ENCODE results near the gene ACVR1C. TPM values are rescaled to one million over a fixed set of nuclear protein-coding genes. Genes with fewer than 3 reads are reported as not detected.

Gene ACVR1C
- total RNA-seq, 1 donor from 2014 or later = 6.6 TPM

DNA sequence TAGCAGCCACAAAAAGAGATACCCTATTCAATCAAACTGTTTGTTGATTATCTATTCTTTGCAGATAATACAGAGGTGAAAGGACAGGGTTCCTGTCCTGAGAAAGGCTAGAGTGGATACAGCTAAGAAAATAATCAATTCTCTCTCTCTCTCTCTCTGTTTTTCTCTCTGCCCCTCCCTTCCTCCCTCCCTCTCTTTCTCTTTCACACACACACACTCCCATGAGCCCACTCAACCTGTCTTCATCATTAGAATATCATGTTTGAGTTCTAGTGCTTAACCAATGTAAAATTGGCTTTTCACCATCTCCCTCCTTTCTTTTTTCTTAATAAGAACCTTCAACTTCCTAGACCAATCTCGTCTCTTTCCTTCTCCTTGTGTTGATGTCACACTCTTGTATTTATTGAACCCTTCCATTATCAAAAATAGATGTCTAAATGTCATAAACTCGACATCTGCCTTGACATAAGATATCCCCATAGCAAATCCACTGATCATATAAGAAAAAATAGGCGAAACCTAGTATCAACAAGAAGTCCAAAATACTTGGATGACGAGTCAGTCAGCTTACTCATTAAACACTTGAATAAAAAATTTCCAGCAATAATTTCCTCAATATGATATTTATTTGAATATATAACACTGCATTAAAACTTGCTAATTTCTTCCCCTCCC, 141.9 kb downstream of the ACVR1C start:
- H3K4me1 ChIP-seq = no peaks in the 10 kb centered on the region
- no peak overlapping the region for H3K4me3 ChIP-seq
- intact Hi-C loops (cut with DNase I) = no loop called here
- no peaks in the 10 kb centered on the region for H3K36me3 ChIP-seq
- H3K27me3 ChIP-seq = no peaks in the 10 kb centered on the region
- no peak overlapping the region for H3K27ac ChIP-seq
- no peak for TF ChIP-seq POLR2A (IDR thresholded peaks at IDR 0.05)
- TF ChIP-seq, protein P1, sequence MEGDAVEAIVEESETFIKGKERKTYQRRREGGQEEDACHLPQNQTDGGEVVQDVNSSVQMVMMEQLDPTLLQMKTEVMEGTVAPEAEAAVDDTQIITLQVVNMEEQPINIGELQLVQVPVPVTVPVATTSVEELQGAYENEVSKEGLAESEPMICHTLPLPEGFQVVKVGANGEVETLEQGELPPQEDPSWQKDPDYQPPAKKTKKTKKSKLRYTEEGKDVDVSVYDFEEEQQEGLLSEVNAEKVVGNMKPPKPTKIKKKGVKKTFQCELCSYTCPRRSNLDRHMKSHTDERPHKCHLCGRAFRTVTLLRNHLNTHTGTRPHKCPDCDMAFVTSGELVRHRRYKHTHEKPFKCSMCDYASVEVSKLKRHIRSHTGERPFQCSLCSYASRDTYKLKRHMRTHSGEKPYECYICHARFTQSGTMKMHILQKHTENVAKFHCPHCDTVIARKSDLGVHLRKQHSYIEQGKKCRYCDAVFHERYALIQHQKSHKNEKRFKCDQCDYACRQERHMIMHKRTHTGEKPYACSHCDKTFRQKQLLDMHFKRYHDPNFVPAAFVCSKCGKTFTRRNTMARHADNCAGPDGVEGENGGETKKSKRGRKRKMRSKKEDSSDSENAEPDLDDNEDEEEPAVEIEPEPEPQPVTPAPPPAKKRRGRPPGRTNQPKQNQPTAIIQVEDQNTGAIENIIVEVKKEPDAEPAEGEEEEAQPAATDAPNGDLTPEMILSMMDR (IDR thresholded peaks at IDR 0.05) = no peak
- TF ChIP-seq POLR2AphosphoS5 (IDR thresholded peaks at IDR 0.05; ENCODE audit: insufficient read depth in 1 of 2, low read depth in 1 of 2) = no peak
- no peaks in the 10 kb centered on the region for H3K9me3 ChIP-seq
- no peak for DNase-seq (ENCODE audit: extremely low spot score in 2 of 2)

DNA sequence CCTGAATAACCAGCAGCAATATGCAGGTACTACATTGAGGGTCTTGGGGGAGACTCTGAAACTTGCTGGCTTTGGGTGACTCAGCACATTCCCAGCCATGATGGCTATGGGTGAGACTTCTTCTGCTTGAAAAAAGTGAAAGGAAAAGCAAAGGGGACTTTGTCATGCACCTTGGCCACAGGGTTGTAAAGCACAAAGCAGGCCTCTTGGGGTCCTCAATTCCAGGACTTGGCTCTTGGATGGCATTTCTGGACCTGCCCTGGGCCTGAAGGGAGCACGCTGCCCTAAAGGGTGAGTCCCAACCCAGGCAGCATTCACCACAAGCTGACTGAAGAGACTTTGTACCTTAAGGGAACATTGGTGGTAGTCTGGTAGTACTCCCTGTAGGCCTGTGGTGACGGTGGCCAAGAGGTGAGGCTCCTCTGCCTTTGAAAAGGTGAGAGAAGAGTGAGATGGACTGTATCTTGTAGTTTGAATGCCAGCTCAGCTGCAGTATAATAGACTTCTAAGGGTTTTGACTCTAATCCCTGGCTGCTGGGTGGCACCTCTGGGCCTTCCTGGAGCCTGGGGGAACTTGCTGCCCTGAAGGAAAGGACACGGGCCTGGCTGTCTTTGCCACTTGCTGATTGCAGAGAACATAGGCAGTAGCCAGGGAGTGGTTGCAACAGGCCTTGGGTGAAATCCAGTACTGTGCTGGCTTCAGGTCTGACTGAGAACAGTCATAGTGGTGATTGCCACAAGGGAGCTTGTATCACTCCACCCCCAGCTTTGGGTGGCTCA, 148.3 kb downstream of the ACVR1C start:
- H3K9me3 ChIP-seq = no peaks in the 10 kb centered on the region
- TF ChIP-seq POLR2AphosphoS5 (IDR thresholded peaks at IDR 0.05; ENCODE audit: insufficient read depth in 1 of 2, low read depth in 1 of 2) = no peak
- TF ChIP-seq POLR2A (IDR thresholded peaks at IDR 0.05) = no peak
- TF ChIP-seq, protein P1 (IDR thresholded peaks at IDR 0.05) = no peak
- no peaks in the 10 kb centered on the region for H3K4me1 ChIP-seq
- intact Hi-C loops (cut with DNase I) = no loop called here
- H3K27me3 ChIP-seq = no peaks in the 10 kb centered on the region
- no peak overlapping the region for H3K4me3 ChIP-seq
- H3K27ac ChIP-seq = no peak overlapping the region
- DNase-seq (ENCODE audit: extremely low spot score in 2 of 2) = no peak
- H3K36me3 ChIP-seq = no peaks in the 10 kb centered on the region

DNA sequence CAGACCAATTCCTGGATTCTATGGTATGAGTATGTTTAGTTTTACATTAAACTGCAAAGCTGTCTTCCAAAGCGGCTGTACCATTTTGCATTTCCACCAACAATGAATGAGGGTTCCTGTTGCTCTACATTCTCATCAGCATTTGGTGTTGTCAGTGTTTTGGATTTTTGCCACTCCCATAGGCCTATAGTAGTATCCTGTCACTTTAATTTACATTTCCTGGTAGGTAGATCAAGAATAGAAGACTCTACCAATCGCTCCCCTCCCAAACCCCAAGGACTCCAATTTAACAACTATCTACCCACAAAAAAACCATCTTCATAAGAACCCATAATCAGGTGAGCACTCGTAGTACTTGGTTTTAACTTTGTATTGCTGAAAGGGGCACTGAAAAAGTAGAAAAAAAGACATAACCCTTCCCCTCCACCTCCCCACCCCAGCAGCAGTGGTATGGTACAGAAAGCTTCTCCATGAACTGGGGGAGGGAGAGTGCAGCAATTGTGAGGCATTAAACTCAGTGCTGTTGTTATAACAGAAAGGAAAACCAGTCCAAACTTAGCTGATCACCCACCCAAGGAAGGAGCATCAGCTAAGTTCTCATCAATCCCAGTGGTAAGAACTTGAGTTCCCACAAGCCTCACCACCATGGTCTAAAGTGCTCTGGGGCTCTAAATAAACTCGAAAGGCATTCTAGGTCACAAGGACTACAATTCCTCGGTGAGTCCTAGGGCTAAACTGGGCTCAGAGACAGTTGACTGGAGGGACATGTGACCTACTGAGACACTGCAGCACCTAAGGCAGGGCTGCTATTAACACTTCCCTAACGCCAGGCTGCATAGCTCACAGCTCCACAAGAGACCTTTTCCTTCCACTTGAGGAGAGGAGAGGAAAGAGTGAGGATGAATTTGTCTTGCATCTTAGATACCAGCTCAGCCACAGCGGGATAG, 149.3 kb downstream of the ACVR1C start:
- Histone ChIP-seq H3K4me1 (no peaks in the 10 kb centered on the region), H3K9me3 (no peaks in the 10 kb centered on the region), H3K27ac (no peak overlapping the region), H3K4me3 (no peak overlapping the region), H3K36me3 (no peaks in the 10 kb centered on the region), H3K27me3 (no peaks in the 10 kb centered on the region)
- intact Hi-C loops (cut with DNase I) = no loop called here
- TF ChIP-seq, protein P1 (IDR thresholded peaks at IDR 0.05) = no peak
- no peak for TF ChIP-seq POLR2AphosphoS5 (IDR thresholded peaks at IDR 0.05; ENCODE audit: insufficient read depth in 1 of 2, low read depth in 1 of 2)
- TF ChIP-seq POLR2A (IDR thresholded peaks at IDR 0.05) = no peak
- no peak for DNase-seq (ENCODE audit: extremely low spot score in 2 of 2)

DNA sequence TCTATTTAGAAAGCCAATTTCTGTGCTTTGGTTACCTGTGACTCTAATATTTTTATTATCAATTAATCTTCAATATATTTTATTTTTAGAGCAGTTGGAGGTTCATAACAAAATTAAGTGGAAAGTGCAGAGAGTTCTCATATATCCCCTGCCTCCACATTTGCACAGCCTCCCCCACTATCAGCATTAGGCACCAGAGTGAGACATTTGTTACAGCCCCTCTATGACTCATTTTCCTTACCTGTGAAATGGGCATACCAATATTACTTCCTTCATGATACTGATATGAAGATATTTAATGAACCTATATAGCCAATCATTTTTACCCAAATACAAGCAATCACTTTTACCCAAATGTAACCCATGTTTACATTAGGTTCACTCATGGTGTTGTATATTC, 150.7 kb downstream of the ACVR1C start:
- TF ChIP-seq POLR2A (IDR thresholded peaks at IDR 0.05) = no peak
- TF ChIP-seq, protein P1 (IDR thresholded peaks at IDR 0.05) = no peak
- no peak for TF ChIP-seq POLR2AphosphoS5 (IDR thresholded peaks at IDR 0.05; ENCODE audit: insufficient read depth in 1 of 2, low read depth in 1 of 2)
- no peak overlapping the region for H3K4me3 ChIP-seq
- intact Hi-C loops (cut with DNase I) = no loop called here

More for the DNA sequence above, 150.7 kb downstream of the ACVR1C start:
- Histone ChIP-seq H3K9me3 (no peaks in the 10 kb centered on the region), H3K27me3 (no peaks in the 10 kb centered on the region), H3K36me3 (no peaks in the 10 kb centered on the region), H3K4me1 (no peaks in the 10 kb centered on the region), H3K27ac (no peak overlapping the region)
- no peak for DNase-seq (ENCODE audit: extremely low spot score in 2 of 2)
